UCSD-AML1 (cell line): ENCODE results near the gene ANKS4B.
"Not testable (repeated sequence)": the region's sequence is repeated elsewhere in the genome, so short reads cannot be mapped to it uniquely, and the experiment has no call there.

Experiments used
- DNase-seq: peaks from one replicate; lab custom pipeline; 2025; ENCODE audit not compliant: unreplicated experiment; lab: John Stamatoyannopoulos, UW

Gene ANKS4B, protein sequence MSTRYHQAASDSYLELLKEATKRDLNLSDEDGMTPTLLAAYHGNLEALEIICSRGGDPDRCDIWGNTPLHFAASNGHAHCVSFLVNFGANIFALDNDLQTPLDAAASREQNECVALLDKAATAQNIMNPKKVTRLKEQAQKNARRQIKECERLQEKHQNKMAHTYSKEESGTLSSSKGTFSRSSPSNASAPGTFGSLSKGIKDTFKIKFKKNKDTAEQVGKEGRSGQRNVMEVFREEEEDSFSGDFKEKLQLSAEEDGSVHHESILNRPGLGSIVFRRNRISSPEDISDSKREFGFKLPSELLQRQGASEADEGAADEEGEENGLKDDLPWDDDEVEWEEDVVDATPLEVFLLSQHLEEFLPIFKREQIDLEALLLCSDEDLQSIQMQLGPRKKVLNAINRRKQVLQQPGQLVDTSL

DNA sequence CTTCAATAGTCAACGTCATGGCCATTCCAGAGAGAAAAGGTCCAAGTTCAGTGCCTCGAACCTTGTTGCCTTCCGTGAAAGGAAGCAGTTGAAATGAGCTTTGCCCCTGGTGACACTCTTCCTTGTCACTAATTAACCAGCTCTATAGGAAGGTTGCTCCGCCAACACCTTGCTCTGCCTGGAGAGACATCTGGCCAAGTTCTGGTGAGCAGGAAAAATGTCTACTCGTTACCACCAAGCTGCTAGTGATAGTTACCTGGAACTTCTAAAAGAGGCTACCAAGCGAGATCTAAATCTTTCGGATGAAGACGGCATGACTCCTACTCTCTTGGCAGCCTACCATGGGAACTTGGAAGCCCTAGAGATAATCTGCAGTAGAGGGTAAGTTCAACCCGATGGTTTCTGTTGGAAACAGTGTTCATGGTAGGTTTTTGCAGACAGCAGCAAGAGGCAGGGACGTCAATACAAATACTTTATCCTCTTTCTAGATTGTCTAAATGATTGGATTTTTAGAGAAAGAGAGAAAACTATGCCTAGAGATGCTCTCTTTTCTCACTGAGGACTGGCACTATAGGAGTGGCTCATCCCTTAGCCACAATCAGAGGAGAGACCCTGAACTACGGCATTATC is at the start of gene ANKS4B:
ANKS4B (plus strand) TSS at position 179 of the 630 bp plus-strand sequence; CDS start at position 218, 39 bp downstream.
- no peak for DNase-seq

DNA sequence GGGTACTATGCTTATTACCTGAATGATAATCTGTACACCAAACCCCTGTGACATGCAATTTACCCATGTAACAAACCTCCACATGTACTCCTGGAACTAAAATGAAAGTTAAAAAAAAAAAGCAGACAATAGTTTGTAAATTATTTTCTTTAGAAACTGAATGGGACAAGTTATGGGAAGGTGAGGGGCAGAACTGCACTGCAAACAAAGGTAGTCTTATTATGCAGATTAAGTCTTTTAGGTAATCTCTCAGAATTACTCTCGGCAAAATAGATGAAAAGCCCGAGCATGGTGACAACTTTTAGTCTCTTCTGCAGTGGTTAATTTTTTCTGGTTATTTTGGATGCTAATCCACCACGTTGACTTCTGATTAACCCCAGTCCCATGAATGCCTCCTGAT is 49.5 kb upstream of the ANKS4B start:
- no peak for DNase-seq

DNA sequence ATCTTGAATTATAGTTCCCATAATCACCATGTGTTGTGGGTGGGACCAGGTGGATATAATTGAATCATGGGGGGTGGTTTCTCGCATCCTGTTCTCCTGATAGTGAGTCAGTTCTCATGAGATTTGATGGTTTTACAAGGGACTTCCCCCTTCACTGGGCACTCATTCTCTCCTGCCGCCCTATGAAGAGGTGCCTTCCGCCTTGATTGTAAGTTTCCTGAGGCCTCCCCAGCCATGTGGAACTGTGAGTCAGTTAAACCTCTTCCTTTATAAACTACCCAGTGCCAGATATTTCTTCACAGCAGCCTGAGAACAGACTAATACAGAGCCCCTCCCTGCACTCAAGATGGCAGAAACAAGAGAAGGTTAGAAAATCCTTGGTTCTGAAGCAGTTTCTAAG is 48.7 kb upstream of the ANKS4B start:
- no peak for DNase-seq

DNA sequence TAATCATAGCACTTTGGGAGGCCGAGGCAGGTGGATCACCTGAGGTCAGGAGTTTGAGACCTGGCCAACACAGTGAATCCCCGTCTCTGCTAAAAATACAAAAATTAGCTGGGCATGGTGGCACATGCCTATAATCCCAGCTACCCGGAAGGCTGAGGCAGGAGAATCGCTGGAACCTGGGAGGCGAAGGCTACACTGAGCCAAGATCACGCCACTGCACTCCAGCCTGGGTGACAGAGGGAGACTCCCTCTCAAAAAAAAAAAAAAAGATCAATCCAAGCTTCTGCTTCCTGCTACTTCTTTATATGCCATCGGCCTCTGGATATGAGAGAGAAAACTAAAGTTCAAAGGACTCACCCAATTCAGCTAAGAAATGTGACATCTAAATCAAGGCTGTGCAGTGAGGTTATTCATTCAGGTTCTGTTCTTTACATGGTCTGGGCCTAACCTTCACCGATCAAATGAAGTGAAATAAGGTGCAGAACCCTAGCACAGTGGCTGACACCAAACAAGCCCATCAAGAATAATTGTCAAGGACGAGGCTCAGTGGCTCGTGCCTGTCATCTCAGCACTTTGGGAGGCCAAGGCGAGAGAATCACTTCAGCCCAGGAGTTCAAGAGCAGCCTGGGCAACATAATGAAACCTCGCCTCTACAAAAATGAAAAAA is 47.7 kb upstream of the ANKS4B start:
- no peak for DNase-seq

DNA sequence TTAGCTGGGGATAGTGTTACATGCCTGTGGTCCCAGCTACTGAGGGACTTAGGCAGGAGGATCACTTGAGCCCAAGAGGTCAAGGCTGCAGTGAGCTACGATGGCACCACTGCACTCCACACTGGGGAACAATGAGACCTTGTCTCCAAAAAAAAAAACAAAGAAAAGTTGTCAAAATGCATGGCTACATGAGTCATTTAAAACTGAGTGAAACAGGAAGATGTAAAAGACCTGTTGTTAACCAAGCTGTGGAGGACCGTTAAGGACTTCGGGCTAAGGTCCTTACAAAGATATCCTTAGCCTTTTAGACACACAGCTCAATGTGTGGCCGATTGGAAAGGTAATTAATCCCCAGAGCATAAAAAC is 47.2 kb upstream of the ANKS4B start:
- DNase-seq: no peak

DNA sequence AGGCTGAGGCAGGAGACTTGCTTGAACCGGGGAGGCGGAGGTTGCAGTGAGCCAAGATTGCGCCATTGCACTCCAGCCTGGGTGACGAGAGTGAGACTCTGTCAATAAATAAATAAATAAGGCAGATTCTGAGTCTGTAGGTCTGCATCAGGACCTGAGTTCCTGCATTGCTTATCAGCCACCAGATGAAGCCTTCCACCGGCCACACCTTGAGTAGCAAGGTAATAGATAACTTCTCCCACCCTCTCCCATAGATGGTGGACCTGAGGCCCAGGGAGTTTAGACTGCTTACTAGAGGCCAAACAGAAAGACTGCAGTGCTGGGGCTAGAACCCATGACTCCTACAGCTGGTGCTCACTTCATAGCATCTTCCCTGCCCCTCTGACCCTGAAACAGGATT is 44.2 kb upstream of the ANKS4B start:
- DNase-seq: no peak

DNA sequence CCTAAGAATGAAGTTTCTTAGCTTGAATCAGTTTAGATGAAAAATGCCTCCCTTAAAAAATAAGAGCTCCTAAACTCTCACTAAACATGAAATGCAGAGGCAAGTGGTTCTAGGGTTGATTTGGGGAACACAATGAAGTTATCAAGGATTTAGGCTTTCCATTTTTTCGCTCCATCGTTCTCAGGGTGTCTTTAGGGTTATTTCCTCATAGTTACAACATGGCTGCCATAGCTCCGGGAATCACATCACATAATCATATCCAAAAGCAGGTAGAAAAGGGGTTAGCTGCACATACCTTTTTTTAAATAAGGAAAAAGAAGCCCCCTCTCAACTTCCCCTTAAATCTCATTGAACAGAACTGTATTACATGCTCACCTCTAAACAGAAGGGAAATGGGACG is 43.5 kb upstream of the ANKS4B start:
- DNase-seq: no peak

DNA sequence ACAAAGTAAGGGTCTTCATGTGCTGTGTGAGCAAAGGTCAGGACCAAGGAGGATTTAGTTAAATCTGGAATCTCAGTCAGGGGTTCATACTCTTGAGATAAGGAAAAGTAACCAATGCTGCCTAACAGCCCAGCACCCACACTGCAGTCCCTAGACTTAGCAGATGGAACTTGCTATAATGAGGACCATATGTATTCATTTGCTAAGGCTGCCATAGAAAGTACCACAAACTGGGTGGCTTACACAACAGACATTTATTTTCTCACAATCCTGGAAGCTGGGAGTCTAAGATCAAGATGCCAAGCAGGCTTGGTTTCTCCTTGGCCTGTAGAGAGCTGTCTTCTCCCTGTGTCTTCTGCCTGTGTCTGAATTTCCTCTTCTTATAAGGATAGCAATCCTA is 42.9 kb upstream of the ANKS4B start:
- no peak for DNase-seq

DNA sequence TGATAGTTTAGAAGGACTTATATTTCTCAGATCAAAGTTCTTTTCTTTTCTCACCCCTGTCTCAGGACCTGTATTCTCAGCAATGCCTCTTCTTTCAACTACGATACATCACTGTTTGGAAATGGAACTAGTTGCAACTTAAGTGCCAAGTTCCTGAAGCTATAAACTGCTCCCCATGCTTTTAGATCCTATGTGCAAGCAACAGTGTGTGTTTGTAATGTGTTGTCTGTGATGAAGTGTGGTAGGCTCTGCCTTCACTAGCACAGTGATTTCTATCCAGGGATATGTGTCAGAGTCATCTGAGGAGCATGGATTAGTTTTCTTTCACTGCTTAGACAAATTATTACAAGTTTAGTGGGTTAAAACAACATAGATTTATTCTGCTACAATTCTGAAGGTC is 40.5 kb upstream of the ANKS4B start:
- DNase-seq: no peak

DNA sequence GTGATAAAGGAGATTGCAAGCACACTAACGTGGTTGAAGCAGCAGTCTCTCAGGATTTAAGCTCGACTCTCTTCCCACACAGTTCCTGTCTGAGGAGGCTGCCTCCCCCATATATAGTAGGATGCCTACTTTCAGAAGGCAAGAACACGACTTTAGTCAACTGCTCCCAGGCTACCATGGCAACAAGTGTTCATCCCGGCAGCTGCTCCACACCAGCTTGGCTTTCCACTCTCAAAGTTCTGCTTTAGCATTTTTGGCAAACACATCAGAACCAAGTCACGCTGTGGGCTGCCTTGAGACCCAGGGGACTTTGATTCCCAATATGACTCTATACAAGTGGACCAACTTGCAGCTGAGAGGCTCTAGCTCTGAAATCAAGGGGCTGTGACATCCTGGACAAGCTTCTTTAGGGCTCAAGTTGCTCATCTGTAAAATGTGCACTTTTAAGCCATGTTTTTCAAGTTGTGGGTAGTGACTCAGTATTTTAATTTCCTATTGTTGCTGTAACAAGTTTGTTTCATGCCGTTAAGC is 38.7 kb upstream of the ANKS4B start:
- DNase-seq: no peak

DNA sequence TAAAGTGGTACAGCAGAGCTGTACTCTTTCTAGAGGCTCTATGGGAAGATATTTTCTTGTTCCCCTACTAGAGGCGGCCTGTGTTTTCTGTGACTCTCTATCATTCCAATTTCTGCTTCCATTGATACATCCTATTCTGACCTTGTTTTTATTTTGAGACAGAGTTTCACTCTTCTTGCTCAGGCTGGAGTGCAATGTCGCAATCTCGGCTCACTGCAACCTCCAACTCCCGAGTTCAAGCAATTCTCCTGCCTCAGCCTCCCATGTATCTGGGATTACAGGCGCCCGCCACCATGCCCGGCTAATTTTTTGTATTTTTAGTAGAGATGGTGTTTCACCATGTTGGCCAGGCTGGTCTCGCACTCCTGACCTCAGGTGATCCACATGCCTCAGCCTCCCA is 38.2 kb upstream of the ANKS4B start:
- DNase-seq: not testable (repeated sequence)

DNA sequence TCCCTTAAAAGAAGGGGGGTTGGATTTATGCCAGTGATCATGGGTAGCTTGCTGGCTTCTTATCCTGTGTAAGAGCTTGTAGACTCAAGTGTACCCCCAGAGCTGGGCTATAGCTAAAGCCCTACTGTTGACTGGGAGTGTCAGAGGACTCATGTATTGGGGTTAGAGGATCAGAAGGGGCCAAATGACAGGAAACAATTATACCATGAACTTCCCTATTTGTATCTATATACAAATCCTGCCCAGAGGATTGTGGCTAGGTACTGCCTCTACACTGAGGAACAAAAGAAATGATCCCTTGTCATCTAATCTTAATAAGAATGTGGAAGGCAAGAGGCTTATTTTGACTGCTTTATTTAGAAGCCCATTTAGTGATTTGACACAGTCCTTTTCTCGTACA is 36.4 kb upstream of the ANKS4B start:
- no peak for DNase-seq

DNA sequence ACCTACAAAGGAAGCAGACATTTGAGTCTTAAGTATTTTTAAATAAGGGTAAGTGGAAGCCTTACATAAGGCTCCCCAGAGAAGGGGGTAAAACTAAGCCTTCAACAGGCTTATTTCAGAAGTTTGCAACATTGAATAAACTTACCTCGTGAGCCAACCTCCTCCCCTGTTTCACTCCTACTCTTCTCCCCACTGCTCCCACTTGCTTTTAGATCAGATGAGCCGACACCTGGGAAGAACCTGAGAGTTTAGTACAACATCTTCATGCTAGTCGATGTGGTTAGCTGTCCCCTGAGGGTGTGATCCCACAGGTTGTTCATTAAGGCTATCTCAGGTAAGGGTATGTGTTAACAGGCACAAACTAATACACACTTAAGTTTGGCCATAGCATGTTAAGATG is 35.9 kb upstream of the ANKS4B start:
- DNase-seq: no peak

DNA sequence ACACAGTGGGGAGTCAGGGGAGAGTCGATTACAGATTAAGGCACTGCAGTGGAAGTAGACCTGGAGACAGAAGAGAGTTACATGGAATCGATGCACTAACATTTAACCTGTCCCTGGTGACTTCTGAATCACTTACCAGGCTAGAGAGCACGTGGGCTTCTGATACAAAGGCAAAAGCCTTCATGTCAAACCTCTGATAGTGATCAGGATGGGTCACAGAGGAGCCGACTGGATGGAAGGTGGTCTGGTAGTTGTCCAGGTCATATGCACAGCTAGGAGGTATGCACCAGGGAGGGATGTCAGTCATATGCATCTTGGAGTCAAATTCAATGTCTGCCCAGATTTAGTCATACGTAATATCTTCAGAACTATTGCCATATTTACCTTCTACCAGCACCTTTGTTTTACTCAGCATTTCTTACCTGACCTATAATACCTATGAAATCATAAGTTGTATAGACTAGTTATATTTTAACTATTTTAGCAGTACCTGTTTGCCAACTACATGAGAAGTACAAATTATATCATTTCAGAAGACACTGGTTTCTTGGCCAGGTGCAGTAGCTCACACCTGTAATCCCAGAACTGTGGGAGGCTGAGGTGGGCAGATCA is 33.8 kb upstream of the ANKS4B start:
- no peak for DNase-seq

DNA sequence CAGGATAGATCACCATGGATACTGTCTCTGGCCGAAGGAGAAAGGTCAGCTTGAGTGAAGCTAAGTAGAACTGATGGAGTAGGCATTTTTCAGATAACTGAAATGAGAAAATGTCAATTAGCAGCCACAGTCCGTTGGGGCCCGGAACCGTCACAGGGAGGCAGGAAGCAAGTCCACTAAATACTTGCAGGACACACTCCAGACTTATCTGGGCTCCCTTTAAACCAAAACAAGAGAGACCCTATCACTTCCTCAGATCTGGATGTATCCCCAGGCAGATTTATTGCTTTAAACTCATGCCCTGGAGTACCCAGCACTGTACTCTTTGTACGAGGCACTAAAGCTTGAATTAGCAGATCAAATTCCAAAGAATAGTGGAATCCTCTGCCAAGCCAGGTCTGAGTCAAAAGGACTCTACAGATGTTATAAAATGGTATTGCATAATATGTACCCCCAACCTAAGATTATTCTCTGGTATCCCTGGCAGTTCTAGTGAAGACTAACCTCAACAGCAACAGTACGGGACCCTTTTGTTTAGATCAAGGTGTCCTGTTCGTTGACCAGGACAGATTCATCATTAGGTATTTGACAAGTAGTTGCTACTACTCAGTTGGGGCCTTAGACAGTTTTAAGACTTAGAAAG is 30.2 kb upstream of the ANKS4B start:
- DNase-seq: no peak

DNA sequence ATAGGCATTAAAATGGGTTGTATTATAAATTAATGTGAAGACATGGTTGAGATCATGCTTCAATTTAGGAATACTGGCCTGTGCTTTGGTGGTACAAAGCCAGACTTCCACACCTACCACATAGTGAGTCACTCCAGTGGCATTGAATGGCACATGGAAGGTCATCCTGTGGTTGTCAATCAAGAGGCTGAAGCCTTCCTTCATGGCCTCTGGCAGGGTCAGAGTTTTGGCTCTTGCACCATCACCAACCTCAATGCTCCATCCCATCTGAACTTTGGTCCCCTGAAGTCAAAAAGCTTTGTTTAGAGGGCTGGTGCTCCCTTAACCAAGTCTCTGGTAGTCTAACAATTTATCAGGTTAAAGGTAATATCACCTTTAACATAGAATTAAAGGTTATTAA is 28.2 kb upstream of the ANKS4B start:
- DNase-seq: no peak

DNA sequence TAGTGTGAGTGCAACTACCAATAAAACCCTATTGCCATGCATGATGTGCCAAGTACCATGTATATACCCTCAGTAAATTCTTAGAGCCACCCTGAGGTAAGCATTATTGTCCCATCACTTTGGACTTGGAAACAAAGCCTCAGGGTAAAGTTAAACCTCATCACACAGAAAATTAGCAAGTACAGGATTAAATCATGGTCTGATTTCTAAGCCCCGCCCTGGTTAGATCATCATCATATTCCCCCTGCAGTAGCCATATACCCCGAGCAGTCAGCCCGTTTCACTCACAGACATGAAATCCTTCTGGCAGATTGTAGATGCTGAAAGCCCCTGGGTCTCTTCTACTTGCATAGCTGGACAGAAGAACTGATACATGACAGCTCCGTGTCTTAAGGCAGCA is 26.9 kb upstream of the ANKS4B start:
- no peak for DNase-seq

DNA sequence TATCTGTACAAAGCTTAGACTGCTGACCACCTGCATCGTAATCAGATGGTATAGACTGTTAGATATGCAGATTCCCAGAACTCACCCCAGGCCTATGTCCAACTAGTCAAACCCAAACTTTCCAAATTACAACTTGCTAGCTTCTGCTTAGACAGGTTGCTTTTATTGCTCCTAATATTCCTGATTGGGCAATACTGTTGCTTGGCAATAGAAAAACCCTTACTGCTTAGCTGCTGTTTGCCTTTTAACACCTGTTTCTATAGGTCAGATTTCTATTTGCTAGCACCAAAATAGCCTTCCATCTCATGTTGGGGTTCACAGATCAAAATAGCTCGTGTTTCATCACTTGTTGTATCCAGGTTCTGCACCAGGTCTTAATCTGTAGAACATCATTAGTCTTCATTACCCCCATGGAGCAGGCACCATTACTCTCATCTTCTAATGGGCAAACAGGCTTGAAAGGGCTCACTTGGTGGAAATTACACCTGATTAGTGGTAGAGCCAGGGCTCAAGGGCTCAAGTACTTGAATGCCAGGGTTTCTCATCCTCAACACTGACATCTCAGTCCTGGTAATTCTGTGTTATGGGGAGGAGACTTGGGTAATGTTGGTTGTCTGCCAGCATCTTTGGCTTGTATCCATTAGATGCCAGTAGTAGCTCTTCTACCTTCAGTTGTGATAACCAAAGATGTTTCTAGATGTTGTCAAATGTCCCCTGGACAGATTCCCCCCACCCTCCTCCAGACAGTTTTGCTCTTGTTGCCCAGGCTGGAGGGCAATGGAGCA is 24.9 kb upstream of the ANKS4B start:
- DNase-seq: no peak

DNA sequence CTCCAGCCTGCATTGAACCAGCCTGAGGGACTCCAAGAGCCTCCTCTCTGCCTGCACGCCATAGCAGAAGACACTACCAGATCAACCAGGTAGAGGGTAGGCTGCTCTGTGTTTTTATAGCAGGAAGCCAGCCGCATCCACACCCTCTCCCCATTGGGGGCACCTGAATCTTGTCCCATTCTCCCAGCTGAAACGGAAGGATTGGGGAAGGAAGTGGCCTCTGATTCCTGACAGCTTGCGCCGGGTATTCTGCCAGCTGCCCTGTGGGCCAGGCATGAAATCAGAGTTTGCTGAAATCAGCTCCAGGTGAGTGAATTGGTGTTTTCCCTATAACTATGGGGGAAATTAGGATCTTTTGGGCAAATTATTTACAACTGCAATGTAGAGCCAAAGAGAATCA is 22.0 kb upstream of the ANKS4B start, which contains the start of gene ZP2:
ZP2 (minus strand) TSS at position 89 of the 400 bp plus-strand sequence; CDS start at position 62, 27 bp downstream.
- DNase-seq: no peak

DNA sequence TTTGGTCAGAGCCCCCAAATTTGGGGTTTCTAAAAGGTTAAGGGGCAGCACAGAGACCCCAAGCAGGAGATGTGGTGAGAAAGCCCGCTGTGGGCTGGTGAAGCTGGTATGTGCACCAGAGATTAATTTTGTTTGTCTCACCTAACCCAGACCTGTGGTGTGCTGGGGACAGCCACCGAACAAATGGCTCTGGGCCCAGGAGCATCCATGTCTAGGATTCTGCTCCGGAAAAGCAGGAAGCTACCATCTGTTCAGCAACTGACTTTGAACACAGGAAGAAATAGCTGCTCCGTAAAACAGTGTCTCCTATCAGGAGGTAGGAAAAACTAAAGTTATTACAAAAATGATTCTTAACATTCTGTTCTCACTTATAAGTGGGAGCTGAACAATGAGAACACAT is 19.4 kb upstream of the ANKS4B start:
- no peak for DNase-seq
